ENCODE measurements around the gene RIN1. TPM values are rescaled to one million over a fixed set of nuclear protein-coding genes. Genes with fewer than 3 reads are reported as not detected.

RIN1 gene
- total and polyA plus RNA-seq, 2 of the 13 experiments (the other 11 are each of a cell fraction or from before 2014, with no cell fraction given): 2.4 to 4.1 TPM

DNA sequence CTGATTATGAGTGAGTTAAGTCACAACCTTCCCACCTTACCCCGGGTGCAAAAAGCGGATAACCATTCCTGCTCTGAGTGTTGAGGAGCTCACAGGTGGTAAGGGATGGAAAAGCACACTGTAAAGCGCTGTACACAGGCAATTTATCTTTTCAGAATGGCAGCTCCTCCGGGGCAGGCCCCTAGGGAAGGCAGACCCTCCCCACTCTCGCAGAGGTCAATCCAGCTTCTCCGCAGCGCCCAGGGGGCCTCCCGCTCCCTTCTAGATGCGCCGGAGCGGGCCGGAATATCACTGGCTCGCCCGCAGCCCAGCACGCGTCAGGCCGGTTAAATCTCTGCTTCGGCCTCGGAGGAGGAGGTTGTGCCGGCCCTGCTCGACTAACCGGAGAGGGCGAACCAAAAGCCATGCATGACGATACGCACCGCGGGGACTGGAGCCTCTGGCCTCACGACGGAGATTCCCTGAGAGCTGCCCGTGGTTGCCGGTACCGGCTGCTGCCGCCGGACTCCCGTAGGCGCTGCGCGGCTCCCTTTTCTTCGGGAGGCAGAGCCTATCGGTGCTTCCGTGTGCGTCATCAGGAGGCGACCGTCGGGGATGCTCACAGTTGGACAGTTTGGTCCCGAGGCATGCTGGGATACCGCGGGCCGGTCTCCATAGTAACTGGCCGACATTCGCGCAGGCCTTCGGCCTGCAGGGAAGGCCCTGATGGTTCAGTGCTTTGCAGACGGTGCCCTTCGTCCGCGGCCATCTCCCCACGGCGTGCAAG lies 8.5 kb upstream of the RIN1 start, which contains the start of gene BRMS1 (continued):
- TF ChIP-seq, protein P1, sequence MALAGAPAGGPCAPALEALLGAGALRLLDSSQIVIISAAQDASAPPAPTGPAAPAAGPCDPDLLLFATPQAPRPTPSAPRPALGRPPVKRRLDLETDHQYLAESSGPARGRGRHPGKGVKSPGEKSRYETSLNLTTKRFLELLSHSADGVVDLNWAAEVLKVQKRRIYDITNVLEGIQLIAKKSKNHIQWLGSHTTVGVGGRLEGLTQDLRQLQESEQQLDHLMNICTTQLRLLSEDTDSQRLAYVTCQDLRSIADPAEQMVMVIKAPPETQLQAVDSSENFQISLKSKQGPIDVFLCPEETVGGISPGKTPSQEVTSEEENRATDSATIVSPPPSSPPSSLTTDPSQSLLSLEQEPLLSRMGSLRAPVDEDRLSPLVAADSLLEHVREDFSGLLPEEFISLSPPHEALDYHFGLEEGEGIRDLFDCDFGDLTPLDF (CRISPR knock-in tag; IDR thresholded peaks at IDR 0.05): peak; percentile 39; the same call in 1 of the 2 replicates
- no peak for TF ChIP-seq ZEB1 (IDR thresholded peaks at IDR 0.05; ENCODE audit: insufficient replicate concordance, low read depth)
- TF ChIP-seq CHD2 (IDR thresholded peaks at IDR 0.05; ENCODE audit: low read depth, low read length): no peak
- no peak for TF ChIP-seq ZFP62 (CRISPR knock-in tag; IDR thresholded peaks at IDR 0.05)
- TF ChIP-seq YEATS4 (CRISPR knock-in tag; IDR thresholded peaks at IDR 0.05; ENCODE audit: borderline replicate concordance): peak; percentile 44; the same call in 1 of the 2 replicates
- peak; percentile 56; the same call in 1 of the 2 replicates for TF ChIP-seq SOX5 (CRISPR knock-in tag; IDR thresholded peaks at IDR 0.05; ENCODE audit: borderline replicate concordance)
- TF ChIP-seq, protein P2, sequence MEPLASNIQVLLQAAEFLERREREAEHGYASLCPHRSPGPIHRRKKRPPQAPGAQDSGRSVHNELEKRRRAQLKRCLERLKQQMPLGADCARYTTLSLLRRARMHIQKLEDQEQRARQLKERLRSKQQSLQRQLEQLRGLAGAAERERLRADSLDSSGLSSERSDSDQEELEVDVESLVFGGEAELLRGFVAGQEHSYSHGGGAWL (CRISPR knock-in tag; IDR thresholded peaks at IDR 0.05): peak; percentile 69
- TF ChIP-seq SP4 (CRISPR knock-in tag; IDR thresholded peaks at IDR 0.05): peak; percentile 71; the same call in 1 of the 2 replicates
- TF ChIP-seq ZMYM4 (CRISPR knock-in tag; IDR thresholded peaks at IDR 0.05): peak; percentile 82
- TF ChIP-seq ZNF24 (IDR thresholded peaks at IDR 0.05): no peak
- TF ChIP-seq KDM5B (CRISPR knock-in tag; IDR thresholded peaks at IDR 0.05; ENCODE audit: borderline replicate concordance): peak; percentile 82; the same call in 1 of the 2 replicates
- TF ChIP-seq FOXP1 (IDR thresholded peaks at IDR 0.05): no peak
- no peak for TF ChIP-seq FOXP1 (CRISPR knock-in tag; IDR thresholded peaks at IDR 0.05)
- TF ChIP-seq, protein P3, sequence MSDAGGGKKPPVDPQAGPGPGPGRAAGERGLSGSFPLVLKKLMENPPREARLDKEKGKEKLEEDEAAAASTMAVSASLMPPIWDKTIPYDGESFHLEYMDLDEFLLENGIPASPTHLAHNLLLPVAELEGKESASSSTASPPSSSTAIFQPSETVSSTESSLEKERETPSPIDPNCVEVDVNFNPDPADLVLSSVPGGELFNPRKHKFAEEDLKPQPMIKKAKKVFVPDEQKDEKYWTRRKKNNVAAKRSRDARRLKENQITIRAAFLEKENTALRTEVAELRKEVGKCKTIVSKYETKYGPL (CRISPR knock-in tag; IDR thresholded peaks at IDR 0.05): no peak
- no peak for TF ChIP-seq ZNF841 (CRISPR knock-in tag; IDR thresholded peaks at IDR 0.05; ENCODE audit: borderline replicate concordance)
- TF ChIP-seq TCF12 (IDR thresholded peaks at IDR 0.05): no peak
- no peak for TF ChIP-seq TCF12 (CRISPR knock-in tag; IDR thresholded peaks at IDR 0.05)
- TF ChIP-seq HIVEP1 (CRISPR knock-in tag; IDR thresholded peaks at IDR 0.05): peak; percentile 61; the same call in 1 of the 2 replicates
- TF ChIP-seq ZNF552 (CRISPR knock-in tag; IDR thresholded peaks at IDR 0.05; ENCODE audit: borderline replicate concordance): 0 out of 2 replicates have a peak, but pooled peaks have one; percentile 57
- TF ChIP-seq SNAPC2 (CRISPR knock-in tag; IDR thresholded peaks at IDR 0.05): peak; percentile 79
- no peak for TF ChIP-seq JDP2 (CRISPR knock-in tag; IDR thresholded peaks at IDR 0.05; ENCODE audit: borderline replicate concordance)
- peak; percentile 96; the same call in 2 of the 3 replicates for TF ChIP-seq MXI1 (IDR thresholded peaks at IDR 0.05; ENCODE audit: borderline replicate concordance, low read depth, low read length)
- TF ChIP-seq, protein P4, sequence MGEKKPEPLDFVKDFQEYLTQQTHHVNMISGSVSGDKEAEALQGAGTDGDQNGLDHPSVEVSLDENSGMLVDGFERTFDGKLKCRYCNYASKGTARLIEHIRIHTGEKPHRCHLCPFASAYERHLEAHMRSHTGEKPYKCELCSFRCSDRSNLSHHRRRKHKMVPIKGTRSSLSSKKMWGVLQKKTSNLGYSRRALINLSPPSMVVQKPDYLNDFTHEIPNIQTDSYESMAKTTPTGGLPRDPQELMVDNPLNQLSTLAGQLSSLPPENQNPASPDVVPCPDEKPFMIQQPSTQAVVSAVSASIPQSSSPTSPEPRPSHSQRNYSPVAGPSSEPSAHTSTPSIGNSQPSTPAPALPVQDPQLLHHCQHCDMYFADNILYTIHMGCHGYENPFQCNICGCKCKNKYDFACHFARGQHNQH (CRISPR knock-in tag; IDR thresholded peaks at IDR 0.05): peak; percentile 77
- TF ChIP-seq SAP130 (CRISPR knock-in tag; IDR thresholded peaks at IDR 0.05; ENCODE audit: low read depth): peak; percentile 100
- no peak for TF ChIP-seq U2AF2 (IDR thresholded peaks at IDR 0.05; ENCODE audit: low read depth, low read length)
- TF ChIP-seq ASH2L (IDR thresholded peaks at IDR 0.05; ENCODE audit: insufficient read length, low read depth, low read length): peak; percentile 93
- 0 out of 2 replicates have a peak, but pooled peaks have one; percentile 37 for TF ChIP-seq ARNTL (CRISPR knock-in tag; IDR thresholded peaks at IDR 0.05)
- TF ChIP-seq ZNF501 (CRISPR knock-in tag; IDR thresholded peaks at IDR 0.05): peak; percentile 40; the same call in 1 of the 2 replicates
- no peak for TF ChIP-seq ZNF674 (CRISPR knock-in tag; IDR thresholded peaks at IDR 0.05; ENCODE audit: low read depth)
- TF ChIP-seq ZNF326 (CRISPR knock-in tag; IDR thresholded peaks at IDR 0.05; ENCODE audit: borderline replicate concordance): 0 out of 2 replicates have a peak, but pooled peaks have one; percentile 46

All from HepG2 (cell line).